Left ventricle myocardium inferior (tissue), 1 donor: ENCODE data around the gene NES. TPM values are rescaled to one million over a fixed set of nuclear protein-coding genes. Genes with fewer than 3 reads are reported as not detected.

Source experiments
- DNase-seq: peaks from one replicate; pipeline ENCODE4 v3.0.0-alpha.2; 2020
- H3K27ac ChIP-seq: fragments of 200-600 bp; replicated peaks from 2 replicates; pipeline ENCODE4 v1.8.0; 2021
- H3K27me3 ChIP-seq: fragments of 200-600 bp; 2 replicates; pipeline ENCODE4 v1.8.0; 2021; ENCODE audit warnings: low read depth
- H3K36me3 ChIP-seq: fragments of 200-600 bp; 2 replicates; pipeline ENCODE4 v1.8.0; 2021
- H3K4me1 ChIP-seq: fragments of 200-600 bp; 2 replicates; pipeline ENCODE4 v1.8.0; 2021
- H3K4me3 ChIP-seq: fragments of 200-600 bp; 2 replicates; pipeline ENCODE4 v1.8.0; 2021; ENCODE audit warnings: mild to moderate bottlenecking, moderate library complexity
- H3K9me3 ChIP-seq: fragments of 200-600 bp; replicated peaks from 2 replicates; pipeline ENCODE4 v1.8.0; 2021
- CTCF ChIP-seq: fragments of 200-600 bp; IDR thresholded peaks from 2 replicates; pipeline ENCODE4 v1.8.0; 2021; ENCODE audit warnings: antibody characterized with exemption, mild to moderate bottlenecking, borderline replicate concordance
- intact Hi-C: fragments of 100-400 bp; cut with micrococcal nuclease; formaldehyde crosslinking; loops from one replicate; pipeline ENCODE4 v1.11.0; 2022
- total RNA-seq: library from RNA; stranded (reverse); fragmentation: NEBNext Ultra II Directional; extraction: Animal tissue kit (Norgen Biotek cat#: 25700); gene quantifications from one replicate; pipeline ENCODE4 v1.2.1, GENCODE V29; 2021
- donor health status: DM: no; HTN: yes; CAD: no; lungs with severe emphysema.

Gene NES
- total RNA-seq, 1 donor from 2014 or later: 164 TPM

DNA sequence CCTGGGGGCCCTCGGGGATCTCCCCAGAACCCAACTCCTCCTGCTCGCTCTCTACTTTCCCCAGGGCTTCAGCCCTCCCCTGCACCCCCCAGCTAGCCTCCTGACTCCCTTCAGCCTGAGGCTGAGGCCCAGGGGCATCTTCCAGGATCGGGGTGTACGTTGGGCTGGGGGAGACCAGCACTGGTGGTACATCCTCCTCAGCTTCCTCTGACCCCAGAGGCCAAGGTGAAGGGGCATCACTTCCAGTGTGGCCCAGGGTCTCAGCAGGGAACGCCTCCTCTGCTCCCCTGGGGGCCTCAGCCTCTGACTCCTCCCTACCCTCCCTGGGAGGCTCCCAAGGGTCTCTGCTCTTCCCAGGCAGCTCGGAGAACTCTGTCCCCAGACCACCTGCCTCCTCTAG is 6.8 kb downstream of the NES start:
- H3K4me3 ChIP-seq: no peak overlapping the region
- peak overlapping the region; percentile 96 for H3K27ac ChIP-seq
- peaks cover 35% of the 10 kb centered on the region for H3K36me3 ChIP-seq
- H3K9me3 ChIP-seq: no peaks in the 10 kb centered on the region
- no peak for DNase-seq
- intact Hi-C loops: no loop called here
- H3K4me1 ChIP-seq: peaks cover 100% of the 10 kb centered on the region
- no peaks in the 10 kb centered on the region for H3K27me3 ChIP-seq
- no peak for TF ChIP-seq CTCF

GRCh38 chr1:156669794-156670193 is 7.4 kb downstream of the NES start:
- Histone ChIP-seq H3K9me3 (no peaks in the 10 kb centered on the region), H3K36me3 (peaks cover 30% of the 10 kb centered on the region), H3K4me1 (peaks cover 100% of the 10 kb centered on the region), H3K27ac (peak overlapping the region; percentile 96), H3K27me3 (no peaks in the 10 kb centered on the region), H3K4me3 (no peak overlapping the region)
- intact Hi-C loops: no loop called here
- TF ChIP-seq CTCF: no peak
- no peak for DNase-seq

DNA sequence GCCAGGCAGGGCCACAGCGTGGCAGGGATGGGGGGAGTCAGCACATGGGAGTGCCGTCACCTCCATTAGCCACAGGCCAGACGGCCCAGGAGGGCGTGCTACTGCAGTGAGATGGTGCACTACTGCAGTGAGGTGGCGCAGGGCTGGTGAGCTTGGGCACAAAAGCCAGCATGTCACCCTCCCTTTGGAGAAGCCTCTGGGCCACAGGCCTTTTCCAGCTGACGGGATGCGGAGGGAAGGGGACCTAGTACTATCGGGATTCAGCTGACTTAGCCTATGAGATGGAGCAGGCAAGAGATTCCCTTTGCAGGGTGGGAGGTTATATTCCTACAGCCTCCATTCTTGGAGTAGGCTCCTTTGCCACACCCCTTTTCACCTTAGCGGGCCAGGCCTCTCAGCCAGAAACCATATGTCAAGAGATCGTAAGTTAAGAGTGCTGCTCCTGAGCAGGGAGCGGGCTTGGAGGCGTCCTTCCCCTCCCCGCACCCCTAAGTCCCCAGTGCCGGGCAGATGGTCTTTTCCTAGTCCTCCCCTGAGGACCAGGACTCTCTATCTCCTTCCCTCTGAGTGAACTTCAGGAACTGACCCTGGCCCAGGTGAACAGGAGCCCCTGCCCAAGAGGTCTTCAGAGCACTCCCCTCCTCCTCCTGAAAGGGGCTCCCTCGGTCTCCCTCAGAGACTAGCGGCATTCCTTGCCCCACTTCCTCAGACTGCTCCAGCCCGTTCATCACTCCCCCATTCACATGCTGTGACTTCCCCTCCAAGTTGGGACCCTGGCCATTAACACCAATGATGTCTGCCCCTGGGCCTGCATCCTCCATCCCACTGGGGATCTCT is 8.2 kb downstream of the NES start:
- peak overlapping the region; percentile 9 for H3K4me3 ChIP-seq
- no peaks in the 10 kb centered on the region for H3K27me3 ChIP-seq
- intact Hi-C loops: no loop called here
- H3K9me3 ChIP-seq: no peaks in the 10 kb centered on the region
- H3K4me1 ChIP-seq: peaks cover 100% of the 10 kb centered on the region
- no peak for TF ChIP-seq CTCF
- H3K36me3 ChIP-seq: peaks cover 25% of the 10 kb centered on the region
- peak overlapping the region; percentile 96 for H3K27ac ChIP-seq
- DNase-seq: no peak

GRCh38 chr1:156667968-156668709 is 9.1 kb downstream of the NES start:
- H3K9me3 ChIP-seq: no peaks in the 10 kb centered on the region
- no peak for DNase-seq
- peaks cover 19% of the 10 kb centered on the region for H3K36me3 ChIP-seq
- peak overlapping the region; percentile 96 for H3K27ac ChIP-seq
- no peak for TF ChIP-seq CTCF
- peak overlapping the region; percentile 9 for H3K4me3 ChIP-seq
- intact Hi-C loops: no loop called here
- no peaks in the 10 kb centered on the region for H3K27me3 ChIP-seq
- peaks cover 100% of the 10 kb centered on the region for H3K4me1 ChIP-seq

GRCh38 chr1:156667610-156667967 is 9.6 kb downstream of the NES start:
- H3K27ac ChIP-seq: peak overlapping the region; percentile 96
- no peaks in the 10 kb centered on the region for H3K9me3 ChIP-seq
- H3K27me3 ChIP-seq: no peaks in the 10 kb centered on the region
- no peak for TF ChIP-seq CTCF
- H3K4me1 ChIP-seq: peaks cover 100% of the 10 kb centered on the region
- intact Hi-C loops: no loop called here
- peak; percentile 57 for DNase-seq
- peak overlapping the region; percentile 9 for H3K4me3 ChIP-seq
- H3K36me3 ChIP-seq: peaks cover 14% of the 10 kb centered on the region
